Measurements from ENCODE around the gene SOSTDC1. TPM values are rescaled to one million over a fixed set of nuclear protein-coding genes. Genes with fewer than 3 reads are reported as not detected.
A peak's percentile ranks its signal among the peaks of the same experiment; 100 is the strongest.

SOSTDC1 gene
- total and polyA plus RNA-seq, 5 donors = 4.3 to 17.2 (median 9.5) TPM

DNA sequence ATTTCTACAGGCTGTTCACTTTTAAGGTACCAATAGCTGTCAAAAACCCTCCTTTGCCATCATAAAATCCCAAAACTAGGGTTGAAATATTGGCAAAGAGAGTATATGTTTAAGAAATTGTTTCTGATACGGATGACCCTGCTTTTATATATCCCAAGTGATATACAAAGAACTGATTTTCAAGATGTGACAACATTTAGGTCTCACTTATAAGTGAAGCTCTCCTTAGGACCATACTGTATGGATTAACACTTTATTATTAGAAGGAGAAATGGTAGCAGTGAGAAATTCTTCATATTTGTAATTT is 33.2 kb downstream of the SOSTDC1 start:
- H3K9me3 ChIP-seq (ENCODE audit: control insufficient read depth, low read length) = no peaks in the 10 kb centered on the region
- no peak overlapping the region for H3K27ac ChIP-seq (ENCODE audit: low read length)
- 95% methylated on average over 1 of the region's 1 CpG for WGBS
- no peaks in the 10 kb centered on the region for H3K27me3 ChIP-seq (ENCODE audit: control insufficient read depth, insufficient read depth)
- no peaks in the 10 kb centered on the region for H3K4me1 ChIP-seq (ENCODE audit: control insufficient read depth, insufficient read depth, low read length)
- no peak for ATAC-seq
- DNase-seq = no peak
- no peak overlapping the region for H3K4me3 ChIP-seq (ENCODE audit: low read length)
- intact Hi-C loops (cut with DNase I) = loop anchor here in 3 of 4 donors (5.0 to 10.0 kb wide), 2 partner anchors 132 to 135 kb away; no protein-coding TSS in a partner anchor

DNA sequence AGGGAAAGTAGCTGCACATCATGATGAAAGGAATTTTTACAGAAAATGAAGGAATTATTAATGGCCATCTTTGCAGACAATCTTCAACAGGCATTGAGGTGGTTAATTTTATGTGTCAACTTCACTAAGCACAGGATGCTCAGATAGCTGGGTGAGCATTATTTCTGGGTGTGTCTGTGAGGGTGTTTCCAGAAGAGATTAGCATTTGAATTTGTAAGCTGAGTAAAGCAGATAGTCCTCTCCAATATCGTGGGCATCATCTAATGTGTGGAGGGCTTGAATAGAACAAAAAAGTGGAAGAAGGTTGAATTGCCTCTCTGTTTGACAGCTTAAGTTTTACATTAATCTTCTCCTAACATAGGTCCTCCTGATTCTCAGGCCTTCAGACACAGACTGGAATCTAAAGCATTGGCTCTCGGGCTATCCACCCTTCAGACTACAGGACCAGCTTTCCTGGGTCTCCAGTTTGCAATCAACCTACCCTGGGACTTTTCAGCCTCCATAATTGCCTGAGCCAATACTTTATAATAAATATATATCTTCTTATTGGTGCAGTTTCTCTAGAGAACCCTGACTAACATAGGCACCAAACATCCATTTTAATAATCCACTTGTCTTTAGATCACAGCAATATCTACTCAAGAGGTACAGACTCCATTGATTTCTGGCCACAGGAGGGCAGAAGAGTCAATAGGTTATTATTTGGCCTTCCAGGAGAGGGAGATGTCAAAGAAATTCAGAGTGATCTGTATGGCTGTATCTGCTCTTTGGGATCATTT is 33.7 kb downstream of the SOSTDC1 start:
- 93% methylated on average over 2 of the region's 2 CpGs for WGBS
- DNase-seq = no peak
- Histone ChIP-seq H3K27me3 (ENCODE audit: control insufficient read depth, insufficient read depth) (no peaks in the 10 kb centered on the region), H3K9me3 (ENCODE audit: control insufficient read depth, low read length) (no peaks in the 10 kb centered on the region), H3K4me1 (ENCODE audit: control insufficient read depth, insufficient read depth, low read length) (no peaks in the 10 kb centered on the region), H3K27ac (ENCODE audit: low read length) (no peak overlapping the region), H3K4me3 (ENCODE audit: low read length) (no peak overlapping the region)
- ATAC-seq = peak; percentile 62 to 64
- intact Hi-C loops (cut with DNase I) = loop anchor here in 3 of 4 donors (5.0 to 10.0 kb wide), 2 partner anchors 133 to 135 kb away; no protein-coding TSS in a partner anchor

DNA sequence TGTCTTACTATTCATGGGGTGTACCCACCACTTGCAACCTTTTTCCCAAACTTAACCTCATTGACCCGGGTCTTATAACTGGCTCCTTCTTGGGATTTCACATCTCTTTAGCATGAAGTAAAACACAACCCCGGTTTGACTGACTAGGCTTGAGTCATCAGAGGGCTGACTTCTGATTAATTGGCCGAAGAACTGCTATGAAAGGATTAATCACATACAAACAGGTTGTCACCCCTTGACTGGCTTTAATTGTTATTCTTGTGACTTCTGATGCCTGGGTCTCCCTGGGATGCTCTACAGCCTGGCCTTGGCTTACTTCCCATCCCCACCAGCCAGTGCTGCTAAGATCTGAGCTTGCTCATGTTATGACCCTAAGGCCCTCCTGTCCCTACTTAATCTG is 35.4 kb downstream of the SOSTDC1 start:
- intact Hi-C loops (cut with DNase I) = loop anchor here in 3 of 4 donors (5.0 to 10.0 kb wide), 2 partner anchors 135 to 137 kb away; no protein-coding TSS in a partner anchor
- ATAC-seq (no peak), DNase-seq (no peak)
- no peaks in the 10 kb centered on the region for H3K4me1 ChIP-seq (ENCODE audit: control insufficient read depth, insufficient read depth, low read length)
- no peaks in the 10 kb centered on the region for H3K9me3 ChIP-seq (ENCODE audit: control insufficient read depth, low read length)
- WGBS = 94% methylated on average over 3 of the region's 3 CpGs
- H3K4me3 ChIP-seq (ENCODE audit: low read length) = no peak overlapping the region
- no peak overlapping the region for H3K27ac ChIP-seq (ENCODE audit: low read length)
- no peaks in the 10 kb centered on the region for H3K27me3 ChIP-seq (ENCODE audit: control insufficient read depth, insufficient read depth)

DNA sequence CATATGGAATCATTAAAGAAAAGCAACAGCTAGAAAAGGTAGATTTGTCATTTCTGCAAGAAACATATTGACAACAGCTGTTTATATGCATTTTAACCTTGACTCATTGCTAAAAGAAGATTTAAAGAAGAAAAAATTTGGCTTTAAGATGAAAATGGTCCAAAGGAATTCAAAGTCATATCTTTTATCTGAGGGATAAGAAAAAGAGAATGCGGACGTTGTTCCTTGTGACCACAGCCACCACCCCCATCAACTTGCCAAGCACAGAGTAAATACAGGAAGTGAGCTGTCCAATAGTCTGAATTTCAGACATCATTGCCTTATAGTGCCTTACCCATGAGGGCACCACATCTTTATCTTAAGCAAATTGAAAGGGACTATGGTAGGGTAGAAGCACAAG is 36.9 kb downstream of the SOSTDC1 start:
- Histone ChIP-seq H3K9me3 (ENCODE audit: control insufficient read depth, low read length) (no peaks in the 10 kb centered on the region), H3K4me1 (ENCODE audit: control insufficient read depth, insufficient read depth, low read length) (no peaks in the 10 kb centered on the region), H3K27me3 (ENCODE audit: control insufficient read depth, insufficient read depth) (no peaks in the 10 kb centered on the region), H3K27ac (ENCODE audit: low read length) (no peak overlapping the region), H3K4me3 (ENCODE audit: low read length) (no peak overlapping the region)
- ATAC-seq (no peak), DNase-seq (no peak)
- WGBS = 43% methylated on average over 2 of the region's 2 CpGs
- intact Hi-C loops (cut with DNase I) = no loop called here

DNA sequence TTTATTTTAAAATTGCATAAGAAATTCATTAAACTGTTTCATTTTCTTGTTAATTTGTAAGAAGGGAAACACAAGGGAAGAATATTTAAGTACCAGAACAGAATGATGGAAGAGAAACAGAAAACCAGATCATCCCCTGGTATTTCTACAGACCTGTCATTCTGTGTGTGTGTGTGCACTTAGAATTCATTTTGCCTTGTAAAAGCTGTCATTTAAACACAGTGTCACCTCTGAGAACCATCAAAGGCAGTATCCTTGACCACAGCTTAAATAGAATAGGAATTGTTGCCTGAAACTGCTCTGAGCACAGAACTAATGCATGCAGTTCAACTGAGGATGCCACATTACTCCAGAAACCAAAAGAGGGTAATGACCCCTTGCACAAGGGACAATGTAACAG is 37.4 kb downstream of the SOSTDC1 start:
- intact Hi-C loops (cut with DNase I) = no loop called here
- ATAC-seq (no peak), DNase-seq (no peak)
- H3K27ac ChIP-seq (ENCODE audit: low read length) = no peak overlapping the region
- no peaks in the 10 kb centered on the region for H3K9me3 ChIP-seq (ENCODE audit: control insufficient read depth, low read length)
- H3K4me3 ChIP-seq (ENCODE audit: low read length) = no peak overlapping the region
- no peaks in the 10 kb centered on the region for H3K27me3 ChIP-seq (ENCODE audit: control insufficient read depth, insufficient read depth)
- no peaks in the 10 kb centered on the region for H3K4me1 ChIP-seq (ENCODE audit: control insufficient read depth, insufficient read depth, low read length)

DNA sequence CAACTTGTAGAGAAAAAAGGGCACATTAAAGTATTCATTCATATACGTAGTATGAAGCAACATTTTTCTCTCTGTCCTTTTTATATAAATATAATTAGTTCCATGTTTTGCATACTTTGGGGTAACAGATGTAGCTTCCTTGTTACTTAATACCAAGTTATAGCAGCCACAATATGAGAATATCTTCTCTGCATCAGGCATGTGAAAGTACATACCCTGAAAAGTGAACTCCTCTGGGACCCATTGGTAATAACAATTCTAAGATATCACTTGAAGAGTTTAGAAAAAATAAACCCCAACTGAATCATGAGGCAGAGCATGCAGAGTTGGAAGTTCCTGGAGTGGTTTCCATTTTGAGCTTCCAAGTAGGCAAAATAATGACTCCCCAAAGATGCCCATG is 41.8 kb downstream of the SOSTDC1 start:
- DNase-seq = no peak
- no peak overlapping the region for H3K4me3 ChIP-seq (ENCODE audit: low read length)
- WGBS = 49% methylated on average over 1 of the region's 1 CpG
- H3K27ac ChIP-seq (ENCODE audit: low read length) = no peak overlapping the region
- peaks cover 5% of the 10 kb centered on the region for H3K4me1 ChIP-seq (ENCODE audit: control insufficient read depth, insufficient read depth, low read length)
- no peak for ATAC-seq
- H3K27me3 ChIP-seq (ENCODE audit: control insufficient read depth, insufficient read depth) = no peaks in the 10 kb centered on the region
- H3K9me3 ChIP-seq (ENCODE audit: control insufficient read depth, low read length) = no peaks in the 10 kb centered on the region
- intact Hi-C loops (cut with DNase I) = no loop called here

DNA sequence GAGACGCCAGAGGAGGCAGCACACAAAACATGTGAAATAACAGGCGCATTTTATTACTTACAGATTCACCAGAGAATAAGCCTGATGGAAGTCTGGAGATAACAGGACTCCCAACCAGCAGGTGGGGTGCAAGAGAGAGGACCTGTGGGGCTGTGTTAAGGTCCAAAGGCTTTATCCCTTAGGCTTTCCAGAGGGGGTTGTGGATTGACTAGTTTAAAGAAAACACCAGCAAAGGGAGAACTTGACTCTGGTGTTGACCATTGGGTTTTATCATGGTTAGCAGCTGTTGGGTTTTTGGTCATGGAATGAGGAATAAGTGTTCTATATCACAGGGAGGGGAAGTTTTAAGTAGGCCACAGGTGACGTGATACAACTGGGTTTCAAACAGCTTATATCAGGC is 42.6 kb downstream of the SOSTDC1 start:
- no peak overlapping the region for H3K27ac ChIP-seq (ENCODE audit: low read length)
- H3K27me3 ChIP-seq (ENCODE audit: control insufficient read depth, insufficient read depth) = no peaks in the 10 kb centered on the region
- H3K4me1 ChIP-seq (ENCODE audit: control insufficient read depth, insufficient read depth, low read length) = peaks cover 5% of the 10 kb centered on the region
- intact Hi-C loops (cut with DNase I) = no loop called here
- no peaks in the 10 kb centered on the region for H3K9me3 ChIP-seq (ENCODE audit: control insufficient read depth, low read length)
- no peak for ATAC-seq
- no peak for DNase-seq
- WGBS = 97% methylated on average over 3 of the region's 3 CpGs
- no peak overlapping the region for H3K4me3 ChIP-seq (ENCODE audit: low read length)

DNA sequence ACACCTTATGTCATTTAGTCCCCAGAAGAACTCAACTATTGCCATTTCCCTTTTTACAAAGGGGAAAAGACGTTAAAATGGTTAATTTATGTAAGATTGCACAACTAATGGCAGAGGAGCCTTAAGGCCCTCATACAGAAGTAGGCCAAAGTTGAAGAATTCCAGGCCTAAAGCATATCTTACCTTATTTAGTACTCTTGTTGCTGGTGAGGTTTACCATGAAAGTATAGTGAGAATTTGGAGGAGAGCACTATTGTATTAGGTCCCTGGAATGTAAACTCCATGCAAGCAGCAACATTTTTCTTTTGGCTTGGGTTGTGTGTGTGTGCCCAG is 43.5 kb downstream of the SOSTDC1 start:
- no peak for ATAC-seq
- H3K4me1 ChIP-seq (ENCODE audit: control insufficient read depth, insufficient read depth, low read length) = peaks cover 5% of the 10 kb centered on the region
- no peaks in the 10 kb centered on the region for H3K9me3 ChIP-seq (ENCODE audit: control insufficient read depth, low read length)
- intact Hi-C loops (cut with DNase I) = no loop called here
- no peaks in the 10 kb centered on the region for H3K27me3 ChIP-seq (ENCODE audit: control insufficient read depth, insufficient read depth)
- peak overlapping the region; percentile 94 for H3K27ac ChIP-seq (ENCODE audit: low read length)
- H3K4me3 ChIP-seq (ENCODE audit: low read length) = no peak overlapping the region
- DNase-seq = no peak
- 61% methylated on average over 1 of the region's 1 CpG for WGBS

DNA sequence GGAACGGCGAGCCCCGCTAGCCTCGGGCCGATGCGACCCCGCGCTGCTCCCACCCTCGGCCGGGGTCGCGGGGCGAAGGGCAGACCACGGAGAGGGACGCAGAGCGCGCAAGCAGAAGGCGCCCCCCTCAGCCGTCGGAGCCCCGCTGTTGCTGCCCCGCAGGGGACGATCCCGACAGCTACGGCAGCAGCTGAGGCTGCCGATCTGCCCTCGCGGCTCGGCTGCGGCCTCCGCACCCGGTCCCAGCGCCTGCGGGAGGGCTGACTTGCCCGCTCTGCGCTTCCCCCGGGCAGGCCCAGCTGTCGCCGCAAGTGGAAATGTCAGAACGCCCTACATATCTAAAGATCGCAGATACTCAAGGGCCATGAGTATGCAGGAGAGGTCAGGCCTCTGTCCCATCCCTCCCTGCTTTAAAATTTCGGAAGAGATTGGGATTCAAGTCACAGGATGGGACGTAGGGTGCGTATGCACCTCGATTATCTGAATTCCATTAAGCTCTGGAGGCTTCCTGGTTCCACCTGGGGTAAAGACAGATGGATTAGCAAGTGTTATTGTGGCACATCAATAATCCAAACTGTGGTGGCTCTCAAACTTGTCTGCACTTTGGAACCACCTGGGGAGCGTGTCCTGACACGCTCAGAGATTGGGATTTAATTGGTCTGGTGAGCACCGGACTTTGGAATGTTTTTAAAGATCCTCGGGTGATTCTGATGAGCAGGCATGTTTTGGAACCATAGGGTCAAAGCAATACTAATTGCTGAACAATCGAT is 44.0 kb downstream of the SOSTDC1 start, which contains the start of gene CRPPA:
CRPPA (minus strand) TSS at position 206 of the 770 bp plus-strand sequence. CDS start 216 bp downstream, outside the sequence.
- 6% methylated on average over 50 of the region's 50 CpGs for WGBS
- no peaks in the 10 kb centered on the region for H3K27me3 ChIP-seq (ENCODE audit: control insufficient read depth, insufficient read depth)
- peak; percentile 45 to 79 (median 77) for DNase-seq
- H3K4me3 ChIP-seq (ENCODE audit: low read length) = peak within 1 kb of the TSS; percentile 65
- peak within 1 kb of the TSS; percentile 94 for H3K27ac ChIP-seq (ENCODE audit: low read length)
- peaks cover 5% of the 10 kb centered on the region for H3K4me1 ChIP-seq (ENCODE audit: control insufficient read depth, insufficient read depth, low read length)
- no peaks in the 10 kb centered on the region for H3K9me3 ChIP-seq (ENCODE audit: control insufficient read depth, low read length)
- peak; percentile 58 to 68 for ATAC-seq
- intact Hi-C loops (cut with DNase I) = no loop called here

DNA sequence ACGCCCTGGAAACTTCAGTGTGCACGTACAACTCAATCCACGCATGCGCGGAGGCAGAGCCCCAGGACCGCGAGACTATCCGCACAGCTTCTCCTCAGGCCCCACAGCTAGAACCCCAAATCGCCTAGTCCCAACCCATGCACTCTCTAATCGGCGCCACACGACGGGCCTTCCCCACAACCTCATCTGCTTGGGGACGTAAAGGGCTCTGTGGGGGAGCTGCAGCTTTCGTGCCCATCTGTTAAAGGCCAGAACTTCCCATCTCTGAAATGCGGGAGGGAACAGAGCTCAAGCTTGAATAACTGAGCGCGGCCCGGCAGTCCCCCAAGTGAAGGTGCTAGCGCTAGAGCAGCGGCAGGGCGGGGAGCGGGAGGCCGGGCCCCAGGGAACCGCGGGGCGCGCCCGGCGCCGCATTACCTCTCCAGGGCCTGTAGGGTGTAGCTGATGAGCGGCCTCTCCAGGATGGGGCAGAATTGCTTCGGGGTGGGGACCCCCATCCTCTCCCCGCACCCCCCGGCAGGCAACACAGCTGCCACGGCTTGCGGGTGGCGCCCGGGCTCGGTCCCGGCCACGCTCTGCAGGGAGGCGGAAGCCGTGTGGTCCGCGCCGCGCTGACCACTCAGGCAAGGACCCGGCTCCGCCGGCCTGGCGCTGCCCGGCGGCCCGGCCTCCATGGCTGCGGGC is 44.7 kb downstream of the SOSTDC1 start:
- no peaks in the 10 kb centered on the region for H3K9me3 ChIP-seq (ENCODE audit: control insufficient read depth, low read length)
- H3K27ac ChIP-seq (ENCODE audit: low read length) = peak overlapping the region; percentile 94
- WGBS = under 1% methylated on average over 56 of the region's 56 CpGs
- peaks cover 5% of the 10 kb centered on the region for H3K4me1 ChIP-seq (ENCODE audit: control insufficient read depth, insufficient read depth, low read length)
- intact Hi-C loops (cut with DNase I) = no loop called here
- H3K4me3 ChIP-seq (ENCODE audit: low read length) = peak overlapping the region; percentile 65
- ATAC-seq (peak; percentile 96 to 97), DNase-seq (peak; percentile 89 to 95 (median 95))
- no peaks in the 10 kb centered on the region for H3K27me3 ChIP-seq (ENCODE audit: control insufficient read depth, insufficient read depth)

DNA sequence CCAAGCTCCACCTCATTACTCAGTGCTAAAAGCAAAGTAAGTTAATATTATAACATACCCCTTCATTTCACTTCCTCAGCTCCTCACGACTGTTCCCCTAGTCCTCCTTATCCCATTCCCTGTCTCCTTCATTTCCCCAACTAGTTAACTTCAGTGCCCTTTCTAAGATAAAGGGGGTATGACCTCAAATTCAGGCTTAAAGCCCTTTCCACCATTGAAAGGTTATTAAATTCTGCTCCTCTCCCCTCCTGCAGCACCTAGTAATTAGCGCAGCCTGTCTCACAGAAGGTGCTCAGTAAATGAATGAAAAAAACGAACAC is 45.2 kb downstream of the SOSTDC1 start:
- Histone ChIP-seq H3K4me1 (ENCODE audit: control insufficient read depth, insufficient read depth, low read length) (peaks cover 5% of the 10 kb centered on the region), H3K27ac (ENCODE audit: low read length) (peak overlapping the region; percentile 94), H3K27me3 (ENCODE audit: control insufficient read depth, insufficient read depth) (no peaks in the 10 kb centered on the region), H3K9me3 (ENCODE audit: control insufficient read depth, low read length) (no peaks in the 10 kb centered on the region), H3K4me3 (ENCODE audit: low read length) (peak overlapping the region; percentile 65)
- DNase-seq (no peak), ATAC-seq (peak in 1 of 2 donors; percentile 1)
- WGBS = 2% methylated on average over 3 of the region's 3 CpGs
- intact Hi-C loops (cut with DNase I) = no loop called here
